Fibroblast of skin of back (primary cell): ENCODE results near the gene TDRD6.

Experiments used
- DNase-seq: peaks from one replicate; pipeline ENCODE4 v3.0.0-alpha.2; 2013

TDRD6 gene

DNA sequence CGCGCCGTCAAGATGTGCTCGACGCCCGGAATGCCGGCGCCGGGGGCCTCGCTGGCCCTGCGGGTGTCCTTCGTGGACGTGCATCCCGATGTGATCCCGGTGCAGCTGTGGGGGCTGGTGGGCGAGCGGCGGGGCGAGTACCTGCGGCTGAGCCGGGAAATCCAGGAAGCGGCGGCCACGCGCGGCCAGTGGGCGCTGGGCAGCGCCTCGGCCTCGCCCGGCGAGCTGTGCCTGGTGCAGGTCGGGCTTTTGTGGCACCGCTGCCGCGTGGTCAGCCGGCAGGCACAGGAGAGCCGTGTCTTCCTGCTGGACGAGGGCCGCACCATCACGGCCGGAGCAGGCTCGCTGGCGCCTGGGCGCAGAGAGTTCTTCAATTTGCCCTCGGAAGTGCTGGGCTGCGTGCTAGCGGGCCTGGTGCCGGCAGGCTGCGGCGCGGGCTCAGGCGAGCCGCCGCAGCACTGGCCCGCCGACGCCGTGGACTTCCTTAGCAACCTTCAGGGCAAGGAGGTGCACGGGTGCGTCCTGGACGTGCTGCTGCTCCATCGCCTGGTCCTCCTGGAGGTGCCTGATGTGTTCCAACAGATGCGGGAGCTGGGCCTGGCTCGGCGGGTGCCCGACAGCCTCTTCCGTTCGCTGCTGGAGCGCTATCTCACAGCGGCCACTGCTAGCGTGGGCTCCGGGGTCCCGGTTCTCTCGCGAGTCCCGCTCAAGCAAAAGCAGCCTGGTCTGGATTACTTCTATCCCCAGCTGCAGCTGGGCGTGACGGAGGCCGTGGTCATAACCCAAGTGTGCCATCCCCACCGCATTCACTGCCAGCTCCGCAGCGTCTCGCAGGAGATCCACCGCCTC lies 656 bp downstream of the TDRD6 start:
- DNase-seq = no peak

DNA sequence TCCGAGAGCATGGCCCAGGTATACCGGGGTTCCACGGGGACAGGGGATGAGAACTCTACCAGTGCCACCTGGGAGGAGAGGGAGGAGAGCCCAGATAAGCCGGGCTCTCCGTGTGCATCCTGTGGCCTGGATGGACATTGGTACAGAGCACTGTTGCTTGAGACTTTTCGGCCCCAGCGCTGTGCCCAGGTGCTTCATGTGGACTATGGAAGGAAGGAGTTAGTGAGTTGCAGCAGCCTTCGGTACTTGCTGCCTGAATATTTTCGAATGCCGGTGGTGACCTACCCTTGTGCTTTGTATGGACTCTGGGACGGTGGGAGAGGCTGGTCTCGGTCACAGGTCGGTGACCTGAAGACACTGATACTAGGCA lies 1.3 kb downstream of the TDRD6 start:
- DNase-seq = no peak

- DNase-seq = no peak
Measured at GRCh38 chr6:46689657-46690056, 2.0 kb downstream of the TDRD6 start.

DNA sequence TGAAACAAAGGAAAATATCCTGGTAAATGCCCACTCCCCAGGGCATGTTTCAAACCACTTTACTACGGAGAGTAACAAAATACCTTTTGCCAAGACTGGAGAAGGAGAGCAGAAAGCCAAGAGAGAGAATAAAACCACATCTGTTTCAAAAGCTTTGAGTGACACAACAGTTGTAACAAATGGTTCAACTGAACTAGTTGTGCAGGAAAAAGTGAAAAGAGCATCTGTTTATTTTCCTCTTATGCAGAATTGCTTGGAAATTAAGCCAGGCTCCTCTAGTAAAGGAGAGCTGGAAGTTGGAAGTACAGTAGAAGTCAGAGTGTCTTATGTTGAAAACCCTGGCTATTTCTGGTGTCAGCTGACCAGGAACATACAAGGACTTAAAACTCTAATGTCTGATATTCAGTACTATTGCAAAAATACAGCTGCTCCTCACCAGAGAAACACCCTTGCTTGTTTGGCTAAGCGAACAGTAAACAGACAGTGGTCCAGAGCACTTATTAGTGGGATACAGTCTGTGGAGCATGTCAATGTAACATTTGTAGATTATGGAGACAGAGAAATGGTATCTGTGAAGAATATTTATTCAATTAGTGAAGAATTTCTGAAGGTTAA lies 2.6 kb downstream of the TDRD6 start:
- DNase-seq = no peak

DNA sequence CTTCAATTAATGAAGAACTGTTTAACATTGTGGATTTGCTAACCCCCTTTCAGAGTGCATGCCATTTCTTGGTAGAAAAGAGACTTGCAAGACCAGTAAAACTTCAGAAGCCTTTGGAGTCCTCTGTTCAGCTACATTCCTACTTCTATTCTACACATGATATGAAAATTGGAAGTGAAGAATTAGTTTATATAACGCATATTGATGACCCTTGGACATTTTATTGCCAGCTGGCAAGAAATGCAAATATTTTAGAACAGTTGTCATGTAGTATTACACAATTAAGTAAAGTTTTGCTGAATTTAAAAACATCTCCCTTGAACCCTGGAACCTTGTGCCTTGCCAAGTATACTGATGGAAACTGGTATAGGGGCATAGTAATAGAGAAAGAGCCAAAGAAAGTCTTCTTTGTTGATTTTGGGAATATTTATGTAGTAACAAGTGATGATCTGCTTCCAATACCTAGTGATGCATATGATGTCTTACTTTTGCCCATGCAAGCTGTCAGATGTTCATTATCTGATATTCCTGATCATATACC lies 3.3 kb downstream of the TDRD6 start:
- no peak for DNase-seq

GRCh38 chr6:46699970-46700369 lies 12.3 kb downstream of the TDRD6 start:
- DNase-seq = no peak

GRCh38 chr6:46704562-46704961 lies 16.9 kb downstream of the TDRD6 start:
- DNase-seq = peak; percentile 2

- DNase-seq = no peak
Measured at GRCh38 chr6:46706464-46706863, 18.8 kb downstream of the TDRD6 start.

DNA sequence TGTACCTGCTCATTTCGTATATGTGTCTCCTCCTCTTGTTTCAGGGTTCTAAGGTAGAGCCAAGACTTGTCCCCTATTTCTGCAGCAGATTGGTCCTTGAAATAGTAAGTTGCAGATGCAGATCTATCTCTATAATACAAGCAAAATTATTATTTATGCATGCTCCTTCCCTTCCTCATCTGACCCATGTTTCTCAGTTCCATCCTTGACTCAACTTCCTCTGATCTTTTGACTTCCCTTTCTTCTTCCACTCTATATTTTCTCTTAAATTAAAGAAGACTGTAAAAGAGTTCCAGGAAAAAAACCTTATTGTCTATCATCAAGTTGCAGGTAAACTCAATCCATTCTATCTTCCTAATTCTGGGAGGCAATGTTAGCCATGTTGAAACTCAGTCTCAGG lies 23.8 kb downstream of the TDRD6 start:
- no peak for DNase-seq

DNA sequence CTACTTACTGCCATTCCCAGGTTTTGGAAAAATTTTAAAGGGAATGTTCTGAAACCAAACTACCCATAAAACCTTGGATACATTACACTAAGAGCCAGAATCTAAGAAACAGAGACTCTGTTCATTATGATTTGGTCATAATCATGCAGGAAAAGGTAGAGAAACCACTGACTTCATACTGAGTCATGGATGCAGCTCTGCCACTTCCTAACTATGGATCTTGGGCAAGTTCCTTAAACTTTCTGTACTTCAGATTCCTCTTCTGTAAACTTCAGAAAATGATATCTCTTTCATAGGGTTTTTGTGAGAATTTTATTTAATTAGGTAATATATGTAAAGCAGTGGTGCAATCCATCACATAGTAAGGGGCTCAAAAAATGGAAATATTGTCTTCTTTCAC lies 27.5 kb downstream of the TDRD6 start:
- DNase-seq = no peak

DNA sequence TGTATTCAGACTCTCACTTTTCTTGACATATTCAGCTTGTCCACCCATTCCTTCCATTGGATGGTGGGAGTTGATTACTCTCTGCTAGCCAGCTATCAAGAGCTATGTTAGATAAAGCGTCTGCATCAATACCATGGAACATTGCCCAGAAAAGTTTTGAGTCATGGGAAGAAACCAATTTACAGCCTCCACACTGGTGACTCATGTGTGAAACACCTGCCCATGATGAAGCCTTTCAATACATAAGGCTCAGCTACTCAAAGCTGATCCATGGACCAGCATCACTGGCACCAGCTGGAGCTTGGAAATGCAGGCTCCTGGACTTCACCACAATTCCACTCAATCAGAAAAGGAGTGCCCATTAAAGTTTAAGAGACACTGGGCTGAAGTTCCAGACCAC lies 31.4 kb downstream of the TDRD6 start:
- no peak for DNase-seq

DNA sequence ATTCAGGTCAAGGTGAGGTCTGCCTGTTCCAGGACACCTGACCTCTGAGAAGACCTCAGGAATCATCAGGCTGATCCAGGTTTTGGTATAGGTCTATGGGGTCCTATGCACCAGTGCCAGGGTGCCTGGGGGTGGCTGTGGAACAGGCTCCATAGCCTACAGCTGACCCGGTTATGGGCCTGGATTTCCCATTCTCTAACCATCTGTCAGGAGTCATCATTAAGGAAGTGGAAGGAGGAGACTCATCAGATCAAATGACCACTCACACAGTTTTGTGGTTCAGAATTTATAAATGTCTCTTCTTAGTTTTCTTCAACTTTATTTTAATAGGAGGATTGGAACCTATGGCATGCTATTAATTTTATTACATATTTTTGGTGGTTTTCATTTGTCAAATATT lies 32.7 kb downstream of the TDRD6 start:
- no peak for DNase-seq

GRCh38 chr6:46729787-46730326 lies 42.2 kb downstream of the TDRD6 start:
- no peak for DNase-seq

GRCh38 chr6:46730921-46731461 lies 43.3 kb downstream of the TDRD6 start:
- DNase-seq = no peak

DNA sequence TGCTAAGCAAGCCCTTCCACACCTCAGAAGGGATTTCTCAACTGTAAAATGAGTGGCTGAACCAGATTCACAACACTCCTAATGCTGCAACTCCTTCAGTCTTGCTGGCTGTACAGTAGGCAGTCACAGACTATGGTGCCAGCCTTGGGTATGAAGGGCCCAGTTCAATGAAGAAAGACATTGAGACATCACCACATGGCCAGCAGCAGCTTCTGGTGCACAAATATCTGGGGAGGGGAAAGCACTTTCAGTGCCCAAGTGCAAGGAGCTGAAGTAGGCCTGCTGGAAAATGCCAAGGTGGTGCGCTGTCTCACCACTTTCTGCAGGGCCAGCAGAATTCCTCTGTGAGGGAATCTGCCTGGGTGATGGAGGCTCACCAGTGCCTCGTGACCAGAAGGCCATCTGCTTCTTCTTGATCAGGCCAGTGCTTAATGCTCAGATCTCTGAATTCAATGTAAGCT lies 45.7 kb downstream of the TDRD6 start:
- DNase-seq = no peak

DNA sequence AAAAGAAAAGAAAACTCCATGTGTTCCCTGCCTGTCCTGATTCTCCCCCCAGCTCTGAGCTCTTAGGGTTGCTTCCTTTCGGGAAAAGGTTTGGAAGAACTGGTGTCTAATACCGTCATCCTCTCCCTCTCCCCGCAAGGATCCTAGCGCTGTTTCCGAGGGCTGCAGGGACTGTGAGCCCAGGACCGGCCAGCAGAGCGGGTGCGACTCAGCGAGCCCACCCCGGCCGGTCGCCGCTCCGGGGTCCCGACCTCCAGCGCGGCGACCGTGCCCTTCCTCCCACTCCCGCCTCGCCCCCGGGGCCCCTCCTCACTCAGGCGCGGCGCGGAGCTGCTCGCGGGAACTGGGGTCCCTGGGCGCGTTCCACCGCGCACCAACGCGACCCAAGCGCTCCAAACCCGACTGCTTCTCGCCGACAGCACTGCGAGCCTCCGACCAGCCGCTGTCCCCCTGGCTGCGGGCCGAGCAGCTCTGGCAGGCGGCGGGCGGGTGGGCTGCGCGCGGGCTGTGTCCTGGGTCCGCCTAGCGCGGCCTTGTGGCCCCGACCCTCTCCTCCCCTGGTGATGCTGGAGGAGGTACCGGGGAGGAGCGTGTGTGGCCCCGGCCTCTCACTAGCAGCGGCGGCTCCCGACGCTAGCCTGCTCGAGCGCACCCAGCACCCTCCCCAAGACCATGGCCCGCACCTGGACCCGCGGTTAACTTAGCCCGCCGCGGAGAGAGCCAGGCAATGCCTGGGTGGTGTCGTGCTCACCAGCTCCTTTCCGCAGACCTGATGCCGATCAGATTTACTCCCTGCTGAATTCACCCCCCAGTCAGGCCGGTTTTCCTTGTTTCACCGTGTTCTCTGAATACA lies 47.4 kb downstream of the TDRD6 start, which contains the start of gene PLA2G7:
Gene PLA2G7, minus strand, starts transcription at position 509 of the 853 bp plus-strand sequence. CDS start 12,484 bp downstream, outside the sequence.
- peak; percentile 12 for DNase-seq

DNA sequence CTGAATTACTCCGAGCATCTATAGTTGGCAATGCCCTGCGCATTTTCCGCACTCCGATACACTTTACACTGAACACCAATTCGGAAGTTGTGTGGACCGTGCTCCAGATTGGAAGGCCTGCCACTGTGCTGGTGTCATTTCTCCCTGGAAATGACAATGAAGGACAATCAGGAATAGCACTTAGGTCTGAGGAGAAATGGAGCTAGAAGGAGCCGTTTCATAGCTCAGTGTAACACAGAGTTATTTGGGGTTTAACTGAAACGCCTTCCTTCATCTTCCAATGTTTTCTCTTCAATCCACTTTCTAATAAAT lies 48.0 kb downstream of the TDRD6 start:
- DNase-seq = no peak

- no peak for DNase-seq
Measured at GRCh38 chr6:46736906-46737305, 49.2 kb downstream of the TDRD6 start.

GRCh38 chr6:46741482-46741881 lies 53.8 kb downstream of the TDRD6 start:
- no peak for DNase-seq

DNA sequence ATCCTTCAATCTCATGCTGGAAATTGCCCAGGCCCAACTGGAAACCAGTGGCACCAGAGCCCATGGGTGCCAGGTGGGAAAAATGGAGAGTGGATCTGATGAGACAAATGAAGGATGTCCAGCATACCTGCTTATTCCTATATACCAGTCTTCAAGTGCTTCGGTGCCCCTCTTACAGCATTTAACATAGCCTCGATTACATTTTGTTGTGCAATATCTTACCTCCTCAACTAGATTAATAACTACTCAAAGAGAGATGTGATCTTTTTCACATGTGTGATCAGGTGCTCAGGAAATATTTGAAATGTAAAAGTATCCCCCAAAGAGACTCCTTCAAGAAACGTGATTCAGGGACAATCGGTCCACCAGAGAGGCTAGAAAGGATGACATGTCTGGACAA lies 54.2 kb downstream of the TDRD6 start:
- DNase-seq = no peak

DNA sequence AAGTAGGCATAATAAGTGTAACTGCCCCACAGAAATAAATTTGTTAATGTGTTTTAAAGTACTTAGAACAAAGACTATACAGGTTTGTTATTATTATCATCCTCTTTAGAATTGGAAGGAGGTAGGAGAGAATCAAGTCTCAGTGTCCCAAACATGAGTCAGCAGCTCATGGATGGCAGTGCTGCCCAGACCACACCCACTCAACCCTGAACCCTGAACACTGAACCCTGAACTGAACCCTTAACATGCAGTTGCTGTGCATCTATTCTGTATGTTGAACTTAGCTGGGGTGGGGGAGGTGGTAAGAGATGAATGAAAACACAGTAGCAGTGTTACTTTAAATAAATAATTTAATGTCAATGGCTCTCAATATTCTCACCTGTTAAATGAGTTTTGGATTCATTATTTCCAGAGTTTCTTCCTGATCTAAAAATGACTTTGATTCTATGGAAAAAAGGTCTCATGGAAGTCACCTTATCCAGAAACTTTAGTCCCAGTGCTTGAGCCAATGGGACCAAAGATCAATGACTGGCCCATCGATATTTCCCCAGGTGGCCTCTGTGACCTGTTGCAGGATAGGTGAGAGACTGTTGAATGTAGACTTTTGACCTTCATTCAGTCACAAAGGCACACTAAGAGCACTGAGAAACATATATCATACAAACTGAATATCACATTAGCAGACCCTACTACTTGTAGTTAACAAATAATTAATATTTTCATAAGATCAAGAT lies 55.9 kb downstream of the TDRD6 start:
- no peak for DNase-seq
